Suprapubic skin (tissue), 4 donors: ENCODE data around the gene PSMB4.

Experiments
- EP300 ChIP-seq: sonication (generic); formaldehyde crosslinking; IDR thresholded peaks from one replicate; pipeline ENCODE4 v1.6.1; 2017; ENCODE audit warnings: antibody characterized with exemption
- POLR2A ChIP-seq, 2 donors: fragments of 450-650 bp; IDR thresholded peaks; one replicate each; pipeline ENCODE4 v1.6.1; 2017; ENCODE audit warnings: antibody characterized with exemption in 2 of 2, mild to moderate bottlenecking in 2 of 2, moderate library complexity in 2 of 2
- POLR2AphosphoS5 ChIP-seq, 3 donors: sonication (generic); formaldehyde crosslinking; IDR thresholded peaks; one replicate each; pipeline ENCODE4 v1.6.1; 2017; ENCODE audit warnings: antibody characterized with exemption in 3 of 3
- TF ChIP-seq, protein P1 (sequence below), 2 donors: fragments of 200-600 bp in 1 of 2; fragments of 450-650 bp in 1 of 2; sonication (generic) in 1 of 2; IDR thresholded peaks; one replicate each; pipeline ENCODE4 v1.5.1; 2016 to 2019; ENCODE audit warnings: antibody characterized with exemption in 2 of 2, mild to moderate bottlenecking in 1 of 2, moderate library complexity in 1 of 2

DNA sequence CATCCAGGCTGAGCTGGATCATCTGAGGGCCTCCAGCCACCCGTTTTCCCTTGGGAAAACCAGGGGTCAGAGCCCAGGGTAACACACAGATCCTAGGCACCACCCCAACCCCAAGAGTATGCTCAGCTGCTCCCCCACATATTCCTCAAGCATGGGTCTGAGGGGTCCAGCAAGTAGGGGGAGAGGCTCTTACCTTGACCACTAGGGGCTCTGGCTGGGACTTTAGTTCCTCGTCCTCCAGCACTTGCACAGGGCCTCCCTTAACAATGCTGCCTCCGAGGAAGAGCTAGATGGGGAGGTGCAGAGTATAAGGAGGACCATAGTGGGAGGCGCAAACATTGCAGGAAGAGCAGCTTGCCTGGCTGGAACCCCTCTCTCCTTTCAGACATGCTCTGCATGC is 34.4 kb upstream of the PSMB4 start:
- TF ChIP-seq, protein P1, sequence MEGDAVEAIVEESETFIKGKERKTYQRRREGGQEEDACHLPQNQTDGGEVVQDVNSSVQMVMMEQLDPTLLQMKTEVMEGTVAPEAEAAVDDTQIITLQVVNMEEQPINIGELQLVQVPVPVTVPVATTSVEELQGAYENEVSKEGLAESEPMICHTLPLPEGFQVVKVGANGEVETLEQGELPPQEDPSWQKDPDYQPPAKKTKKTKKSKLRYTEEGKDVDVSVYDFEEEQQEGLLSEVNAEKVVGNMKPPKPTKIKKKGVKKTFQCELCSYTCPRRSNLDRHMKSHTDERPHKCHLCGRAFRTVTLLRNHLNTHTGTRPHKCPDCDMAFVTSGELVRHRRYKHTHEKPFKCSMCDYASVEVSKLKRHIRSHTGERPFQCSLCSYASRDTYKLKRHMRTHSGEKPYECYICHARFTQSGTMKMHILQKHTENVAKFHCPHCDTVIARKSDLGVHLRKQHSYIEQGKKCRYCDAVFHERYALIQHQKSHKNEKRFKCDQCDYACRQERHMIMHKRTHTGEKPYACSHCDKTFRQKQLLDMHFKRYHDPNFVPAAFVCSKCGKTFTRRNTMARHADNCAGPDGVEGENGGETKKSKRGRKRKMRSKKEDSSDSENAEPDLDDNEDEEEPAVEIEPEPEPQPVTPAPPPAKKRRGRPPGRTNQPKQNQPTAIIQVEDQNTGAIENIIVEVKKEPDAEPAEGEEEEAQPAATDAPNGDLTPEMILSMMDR (IDR thresholded peaks at IDR 0.05), result no peak
- TF ChIP-seq POLR2A (IDR thresholded peaks at IDR 0.05) (no peak), EP300 (no peak), POLR2AphosphoS5 (IDR thresholded peaks at IDR 0.05) (no peak)
